ENCODE results near the gene INPP5D. TPM values are rescaled to one million over a fixed set of nuclear protein-coding genes. Genes with fewer than 3 reads are reported as not detected.

INPP5D gene
- total and polyA plus RNA-seq, 2 of the 8 experiments (the other 6 are each of a cell fraction or from before 2014, with no cell fraction given) = 4.5 to 7.1 TPM

DNA sequence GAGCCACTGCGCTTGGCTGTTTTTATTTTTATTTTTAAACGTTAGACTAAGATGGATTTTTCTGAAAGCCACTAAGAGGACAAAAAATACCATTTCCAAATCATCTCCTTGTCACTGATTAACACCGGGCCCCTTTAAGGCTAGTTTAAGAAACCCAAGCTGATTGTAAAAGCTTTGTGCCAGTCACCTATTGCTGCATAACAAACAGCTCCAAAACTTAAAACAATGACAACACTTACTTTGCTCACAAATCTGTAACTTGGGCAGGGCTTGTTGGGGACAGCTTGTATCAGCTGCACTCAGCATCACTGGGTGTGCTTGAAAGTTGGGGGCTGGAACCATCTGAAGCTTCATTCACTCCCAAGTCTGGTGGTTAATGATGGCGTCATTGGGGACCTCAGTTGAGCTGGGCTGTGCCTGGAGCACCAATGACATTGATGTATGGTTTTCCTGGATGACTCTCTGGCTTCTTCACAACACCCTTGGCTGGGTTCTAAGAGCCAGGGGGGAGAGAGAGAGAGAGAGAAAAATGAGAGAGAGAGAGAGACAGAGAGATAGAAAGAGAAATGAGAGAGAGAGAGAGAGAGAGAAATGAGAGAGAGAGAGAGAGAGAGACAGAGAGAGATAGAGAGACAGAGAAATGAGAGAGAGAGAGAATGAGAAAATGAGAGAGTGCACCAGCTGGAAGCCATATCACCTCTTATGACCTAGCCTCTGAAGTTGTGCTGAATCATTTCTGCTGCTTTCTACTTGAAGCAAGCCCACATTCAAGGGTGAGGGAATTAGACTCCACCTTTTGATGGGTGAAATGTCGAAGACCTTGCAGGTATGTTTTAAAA, 165.3 kb downstream of the INPP5D start:
- H3K18ac ChIP-seq (ENCODE audit: extremely low read depth, low read length) = no peak overlapping the region
- no peak overlapping the region for H4K5ac ChIP-seq (ENCODE audit: insufficient read length, low read depth, low read length)
- H3K14ac ChIP-seq (ENCODE audit: insufficient read length) = no peak overlapping the region
- no peak overlapping the region for H2BK20ac ChIP-seq (ENCODE audit: low read length)
- no peak overlapping the region for H2BK5ac ChIP-seq (ENCODE audit: low read depth, low read length)
- no peak for TF ChIP-seq GTF2F1 (IDR thresholded peaks at IDR 0.05; ENCODE audit: borderline replicate concordance, low read depth, low read length)
- no peaks in the 10 kb centered on the region for H3K79me2 ChIP-seq (ENCODE audit: control insufficient read depth in 1 of 2, insufficient read depth in 2 of 2, low read length in 2 of 2)
- H2AK5ac ChIP-seq (ENCODE audit: low read depth, low read length) = no peak overlapping the region
- H3K23ac ChIP-seq (ENCODE audit: insufficient read length) = no peak overlapping the region
- no peak overlapping the region for H4K91ac ChIP-seq (replicated peaks; ENCODE audit: insufficient read length, low read length)
- no peak overlapping the region for H2AFZ ChIP-seq (ENCODE audit: low read length)
- H3K23me2 ChIP-seq (ENCODE audit: low read depth, low read length) = no peaks in the 10 kb centered on the region
- no peak overlapping the region for H2BK12ac ChIP-seq (ENCODE audit: low read depth, low read length)
- H3K79me1 ChIP-seq (ENCODE audit: low read depth, low read length) = no peaks in the 10 kb centered on the region
- WGBS, 2 experiments (ENCODE audit: extremely low coverage in 1 of 2, insufficient coverage in 1 of 2, insufficient read length in 1 of 2, insufficient replicate concordance in 2 of 2, low coverage in 1 of 2, low lambda C conversion rate in 2 of 2, missing lambda C conversion rate in 1 of 2) = 77% methylated on average over 5 of the region's 5 CpGs; no CpG with 5 or more reads in 1 of the 2 experiments
- no peak overlapping the region for H4K8ac ChIP-seq (ENCODE audit: extremely low read depth, insufficient read depth, low read length)
- no peaks in the 10 kb centered on the region for H4K20me1 ChIP-seq (replicated peaks in 1 of 2; ENCODE audit: control insufficient read depth in 1 of 2, insufficient read depth in 2 of 2, low read length in 2 of 2)
- DNase-seq (ENCODE audit: low read depth in 1 of 2, low spot score in 2 of 2) = no peak
- H3K56ac ChIP-seq (replicated peaks; ENCODE audit: insufficient read length, low read depth, low read length) = no peak overlapping the region
- no peak overlapping the region for H2BK120ac ChIP-seq (replicated peaks; ENCODE audit: low read depth, low read length)
- H3K9me3 ChIP-seq (ENCODE audit: insufficient read depth in 2 of 2, low read depth in 1 of 2, low read length in 1 of 2) = no peaks in the 10 kb centered on the region
- no peak for FAIRE-seq
- no peak overlapping the region for H2BK15ac ChIP-seq (ENCODE audit: low read length)
- no peak overlapping the region for H3K4me2 ChIP-seq (ENCODE audit: insufficient read depth in 1 of 2, low read depth in 2 of 2, low read length in 2 of 2)
- H3K4me3 ChIP-seq (ENCODE audit: extremely low read depth in 1 of 4, insufficient read depth in 2 of 4, low read depth in 3 of 4, low read length in 4 of 4) = no peak overlapping the region
- no peak overlapping the region for H3K27ac ChIP-seq (ENCODE audit: low read depth, low read length)
- CTCF ChIA-PET (ENCODE audit: partially characterized antibody) = interaction anchor here (1.1 to 2.5 kb wide), 3 partner anchors 10 to 338 kb away, joined by 3 to 13 read pairs (median 3); no protein-coding TSS in a partner anchor
- H3K27me3 ChIP-seq (replicated peaks in 1 of 4; ENCODE audit: control insufficient read depth in 3 of 4, extremely low read depth in 1 of 4, insufficient read depth in 3 of 4, low read length in 3 of 4) = no peaks in the 10 kb centered on the region
- H3K4ac ChIP-seq (replicated peaks; ENCODE audit: insufficient read length, low read depth, low read length) = no peak overlapping the region
- peaks cover 0 to 5% (median 0%) of the 10 kb centered on the region in 4 experiments; a peak in 2 of 7 replicates for H3K4me1 ChIP-seq (replicated peaks in 1 of 4; ENCODE audit: control insufficient read depth in 3 of 4, insufficient read depth in 4 of 4, low read length in 3 of 4)
- no peaks in the 10 kb centered on the region for H3K36me3 ChIP-seq (ENCODE audit: control insufficient read depth in 2 of 4, insufficient read depth in 4 of 4, low read length in 3 of 4)
- POLR2A ChIA-PET (ENCODE audit: partially characterized antibody) = no interaction called here
- no peak overlapping the region for H3K9ac ChIP-seq (replicated peaks in 1 of 4; ENCODE audit: extremely low read depth in 1 of 4, low read depth in 3 of 4, low read length in 3 of 4)

Measured in H1 (cell line).